HG03521 (cell line): Measurements from ENCODE around the gene RIT2.

ENCODE experiments used
- ATAC-seq: cut with Tn5 transposase; IDR thresholded peaks from one replicate; pipeline ENCODE4 v1.9.1; 2021; ENCODE audit warnings: mild to moderate bottlenecking, moderate library complexity; ENCODE audit not compliant: unreplicated experiment

The RIT2 gene

GRCh38 chr18:42706618-42707017, 408.9 kb downstream of the RIT2 start:
- no peak for ATAC-seq

DNA sequence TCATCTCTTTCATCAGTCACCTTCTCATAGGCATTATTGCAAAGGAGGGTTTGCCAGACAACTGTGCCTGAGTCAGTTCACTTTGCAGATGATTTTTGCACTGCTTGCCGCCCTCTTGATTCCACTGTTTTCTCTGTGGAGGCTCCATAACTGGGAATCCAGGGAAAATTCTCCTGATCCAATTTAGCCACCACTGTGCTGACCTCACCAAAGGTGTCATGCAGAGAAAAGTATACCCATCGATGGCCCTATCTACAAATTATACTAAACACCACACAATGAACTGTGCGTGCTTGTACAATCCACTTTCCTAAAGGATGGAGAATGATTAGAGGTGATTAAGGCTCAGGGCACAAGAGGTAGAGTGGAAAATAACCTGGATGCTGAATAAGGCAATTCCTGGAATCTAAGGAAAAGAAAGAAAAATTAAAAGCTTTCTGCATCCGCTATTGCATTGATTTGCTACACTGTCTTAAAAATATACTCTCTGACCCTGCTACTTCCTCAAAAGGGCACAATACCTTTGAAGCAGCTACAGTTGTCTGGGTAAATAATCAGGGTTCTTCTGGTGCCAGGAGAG, 409.4 kb downstream of the RIT2 start:
- ATAC-seq = no peak
